GM12864 (cell line): Measurements from ENCODE around the gene B4GALT5.

Source experiments
- DNase-seq: peaks from one replicate; pipeline ENCODE4 v3.0.0-alpha.2; 2011; ENCODE audit warnings: low read depth
- H3K4me3 ChIP-seq: 2 replicates; pipeline ENCODE4 v1.5.1; 2011; ENCODE audit warnings: mild to moderate bottlenecking, low read depth, low read length, control low read depth
- CTCF ChIP-seq: IDR thresholded peaks from 2 replicates; pipeline ENCODE4 v1.5.1; 2011; ENCODE audit warnings: low read depth, mild to moderate bottlenecking, moderate library complexity, low read length, control low read depth, inconsistent platforms; ENCODE audit errors: missing control alignments

Gene B4GALT5

GRCh38 chr20:49602345-49603208 lies 111.1 kb downstream of the B4GALT5 start:
- H3K4me3 ChIP-seq = no peak overlapping the region
- no peak for DNase-seq
- TF ChIP-seq CTCF = no peak

- DNase-seq = no peak
- no peak for TF ChIP-seq CTCF
- H3K4me3 ChIP-seq = no peak overlapping the region
Observed at GRCh38 chr20:49601153-49601924, 112.3 kb downstream of the B4GALT5 start.

- TF ChIP-seq CTCF = no peak
- H3K4me3 ChIP-seq = no peak overlapping the region
- no peak for DNase-seq
Observed at GRCh38 chr20:49599746-49600113, 113.9 kb downstream of the B4GALT5 start.

GRCh38 chr20:49597825-49598395 lies 115.8 kb downstream of the B4GALT5 start:
- DNase-seq = no peak
- no peak for TF ChIP-seq CTCF
- H3K4me3 ChIP-seq = no peak overlapping the region

GRCh38 chr20:49595811-49596561 lies 117.7 kb downstream of the B4GALT5 start:
- no peak for TF ChIP-seq CTCF
- no peak overlapping the region for H3K4me3 ChIP-seq
- DNase-seq = no peak

GRCh38 chr20:49595346-49595745 lies 118.3 kb downstream of the B4GALT5 start:
- no peak for TF ChIP-seq CTCF
- no peak for DNase-seq
- H3K4me3 ChIP-seq = no peak overlapping the region
